HG03025 (cell line): Measurements from ENCODE around the gene MANEA.
A peak's percentile ranks its signal among the peaks of the same experiment; 100 is the strongest.
"Not testable (repeated sequence)": the region's sequence is repeated elsewhere in the genome, so short reads cannot be mapped to it uniquely, and the experiment has no call there.

Source experiments
- ATAC-seq: cut with Tn5 transposase; IDR thresholded peaks from one replicate; pipeline ENCODE4 v1.9.1; 2021; ENCODE audit warnings: mild to moderate bottlenecking, moderate library complexity; ENCODE audit not compliant: unreplicated experiment, low FRiP score

The MANEA gene

GRCh38 chr6:95577304-95578105 lies at the start of gene MANEA:
Gene MANEA, plus strand, starts transcription at chr6:95577535. Its CDS starts 8,905 bp downstream, at chr6:95586440.
- peak; percentile 75 for ATAC-seq

- no peak for ATAC-seq
Measured at GRCh38 chr6:95529762-95530161, 47.6 kb upstream of the MANEA start.

- ATAC-seq: no peak
Measured at GRCh38 chr6:95530176-95530819, 47.0 kb upstream of the MANEA start.

- no peak for ATAC-seq
Measured at GRCh38 chr6:95543798-95544197, 33.5 kb upstream of the MANEA start.

GRCh38 chr6:95544517-95545225 lies 32.7 kb upstream of the MANEA start:
- ATAC-seq: no peak

GRCh38 chr6:95545226-95545625 lies 32.1 kb upstream of the MANEA start:
- ATAC-seq: no peak

- ATAC-seq: no peak
Measured at GRCh38 chr6:95545686-95546085, 31.6 kb upstream of the MANEA start.

- no peak for ATAC-seq
Measured at GRCh38 chr6:95546148-95546547, 31.2 kb upstream of the MANEA start.

- ATAC-seq: no peak
Measured at GRCh38 chr6:95547043-95547442, 30.3 kb upstream of the MANEA start.

GRCh38 chr6:95548188-95548786 lies 29.0 kb upstream of the MANEA start:
- ATAC-seq: no peak

GRCh38 chr6:95551678-95552324 lies 25.5 kb upstream of the MANEA start:
- ATAC-seq: no peak

- no peak for ATAC-seq
Measured at GRCh38 chr6:95553880-95554279, 23.5 kb upstream of the MANEA start.

- ATAC-seq: not testable (repeated sequence)
Measured at GRCh38 chr6:95560956-95561355, 16.4 kb upstream of the MANEA start.

GRCh38 chr6:95569560-95569959 lies 7.8 kb upstream of the MANEA start:
- ATAC-seq: no peak

- no peak for ATAC-seq
Measured at GRCh38 chr6:95572098-95572497, 5.2 kb upstream of the MANEA start.

GRCh38 chr6:95574811-95575210 lies 2.5 kb upstream of the MANEA start:
- no peak for ATAC-seq

GRCh38 chr6:95576218-95576997 lies 927 bp upstream of the MANEA start:
- ATAC-seq: peak; percentile 35

GRCh38 chr6:95576998-95577303 lies 384 bp upstream of the MANEA start:
- ATAC-seq: no peak

GRCh38 chr6:95578106-95578410 lies 723 bp downstream of the MANEA start:
- peak; percentile 17 for ATAC-seq

GRCh38 chr6:95581073-95581472 lies 3.7 kb downstream of the MANEA start:
- ATAC-seq: no peak
